ENCODE measurements around the gene DYSF. TPM values are rescaled to one million over a fixed set of nuclear protein-coding genes. Genes with fewer than 3 reads are reported as not detected.

Gene DYSF
- total RNA-seq, 4 donors from 2014 or later = 2.6 to 20.7 (median 12.7) TPM

- DNase-seq = no peak
- Histone ChIP-seq H3K9me3 (no peaks in the 10 kb centered on the region), H3K36me3 (no peaks in the 10 kb centered on the region), H3K4me1 (no peaks in the 10 kb centered on the region), H3K27ac (no peak overlapping the region), H3K4me3 (no peak overlapping the region), H3K27me3 (no peaks in the 10 kb centered on the region)
- TF ChIP-seq POLR2A (IDR thresholded peaks at IDR 0.05) = no peak
- TF ChIP-seq CTCF (IDR thresholded peaks at IDR 0.05) = no peak
- intact Hi-C loops (cut with DNase I; ENCODE audit: low total_unique reads) = no loop called here
Measured at GRCh38 chr2:71564361-71564760, 111.0 kb downstream of the DYSF start.

GRCh38 chr2:71564790-71565189 is 111.4 kb downstream of the DYSF start:
- intact Hi-C loops (cut with DNase I; ENCODE audit: low total_unique reads) = no loop called here
- Histone ChIP-seq H3K4me1 (no peaks in the 10 kb centered on the region), H3K27ac (no peak overlapping the region), H3K36me3 (no peaks in the 10 kb centered on the region), H3K4me3 (no peak overlapping the region), H3K27me3 (no peaks in the 10 kb centered on the region), H3K9me3 (no peaks in the 10 kb centered on the region)
- DNase-seq = no peak
- TF ChIP-seq CTCF (IDR thresholded peaks at IDR 0.05) = no peak
- no peak for TF ChIP-seq POLR2A (IDR thresholded peaks at IDR 0.05)

GRCh38 chr2:71566372-71566771 is 113.0 kb downstream of the DYSF start:
- Histone ChIP-seq H3K36me3 (no peaks in the 10 kb centered on the region), H3K4me3 (no peak overlapping the region), H3K27ac (no peak overlapping the region), H3K4me1 (no peaks in the 10 kb centered on the region), H3K9me3 (no peaks in the 10 kb centered on the region), H3K27me3 (no peaks in the 10 kb centered on the region)
- TF ChIP-seq CTCF (IDR thresholded peaks at IDR 0.05) (no peak), POLR2A (IDR thresholded peaks at IDR 0.05) (no peak)
- DNase-seq = no peak
- intact Hi-C loops (cut with DNase I; ENCODE audit: low total_unique reads) = no loop called here

- intact Hi-C loops (cut with DNase I; ENCODE audit: low total_unique reads) = no loop called here
- no peaks in the 10 kb centered on the region for H3K4me1 ChIP-seq
- no peaks in the 10 kb centered on the region for H3K36me3 ChIP-seq
- H3K27ac ChIP-seq = no peak overlapping the region
- H3K4me3 ChIP-seq = no peak overlapping the region
- no peaks in the 10 kb centered on the region for H3K27me3 ChIP-seq
- TF ChIP-seq CTCF (IDR thresholded peaks at IDR 0.05) = no peak
- no peak for TF ChIP-seq POLR2A (IDR thresholded peaks at IDR 0.05)
- no peaks in the 10 kb centered on the region for H3K9me3 ChIP-seq
- no peak for DNase-seq
Measured at GRCh38 chr2:71567625-71568024, 114.3 kb downstream of the DYSF start.

- intact Hi-C loops (cut with DNase I; ENCODE audit: low total_unique reads) = no loop called here
- no peaks in the 10 kb centered on the region for H3K36me3 ChIP-seq
- H3K27me3 ChIP-seq = no peaks in the 10 kb centered on the region
Measured at GRCh38 chr2:71568103-71568502, 114.7 kb downstream of the DYSF start.

More at GRCh38 chr2:71568103-71568502, 114.7 kb downstream of the DYSF start:
- Histone ChIP-seq H3K9me3 (no peaks in the 10 kb centered on the region), H3K4me1 (no peaks in the 10 kb centered on the region), H3K27ac (no peak overlapping the region), H3K4me3 (no peak overlapping the region)
- no peak for DNase-seq
- TF ChIP-seq CTCF (IDR thresholded peaks at IDR 0.05) (no peak), POLR2A (IDR thresholded peaks at IDR 0.05) (no peak)
